ENCODE data around the gene C16orf87. TPM values are rescaled to one million over a fixed set of nuclear protein-coding genes. Genes with fewer than 3 reads are reported as not detected.

The C16orf87 gene
- total and polyA plus RNA-seq, 9 of the 15 experiments (the other 6 are each of a cell fraction or from before 2014, with no cell fraction given) = 7.8 to 16.7 (median 10.5) TPM

DNA sequence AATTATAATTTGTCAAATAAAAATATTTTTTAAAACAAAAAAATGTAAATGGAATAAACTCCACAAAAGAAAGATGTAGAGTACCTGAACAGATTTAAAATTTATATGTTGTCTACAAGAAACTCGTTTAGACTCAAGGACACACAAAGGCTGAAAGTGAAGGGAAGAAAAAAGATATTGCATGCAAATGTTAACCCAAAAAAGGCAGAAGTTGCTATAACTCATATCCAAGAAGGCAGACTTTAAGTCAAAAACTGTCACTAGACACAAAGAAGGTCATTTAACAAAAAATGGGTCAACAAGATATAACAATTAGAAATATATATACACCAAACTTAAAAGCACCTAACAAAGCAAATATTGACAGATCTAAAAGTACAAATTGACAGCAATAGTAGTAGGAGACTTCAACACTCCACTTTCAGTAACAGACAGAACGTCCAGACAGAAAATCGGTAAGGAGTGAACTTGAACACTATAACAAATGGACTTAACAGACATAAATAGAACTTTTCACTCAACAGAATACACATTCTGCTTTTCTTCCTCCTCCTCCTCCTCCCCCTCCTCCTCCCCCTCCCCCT is 42.0 kb downstream of the C16orf87 start:
- intact Hi-C loops (cut with micrococcal nuclease) (no loop called here), in situ Hi-C loops (cut with MboI) (no loop called here)
- no peaks in the 10 kb centered on the region for H3K9me1 ChIP-seq (ENCODE audit: control insufficient read depth, insufficient read depth, low read length)
- H3K9ac ChIP-seq (ENCODE audit: insufficient read depth in 1 of 2, low read depth in 2 of 2, low read length in 2 of 2) = peak overlapping the region in 1 of 2 experiments; percentile 45; a peak in 1 of 4 replicates
- peak overlapping the region; percentile 78 for H3K4me2 ChIP-seq (ENCODE audit: insufficient read depth, low read length)
- peak overlapping the region; percentile 72 for H2AFZ ChIP-seq (ENCODE audit: low read depth, low read length)
- H3K4me1 ChIP-seq (replicated peaks in 1 of 2; ENCODE audit: control insufficient read depth in 2 of 2, insufficient read depth in 2 of 2, low read length in 2 of 2) = peaks cover 5 to 8% of the 10 kb centered on the region in 2 experiments; a peak in 4 of 5 replicates
- no peaks in the 10 kb centered on the region for H3K9me3 ChIP-seq (replicated peaks; ENCODE audit: control insufficient read depth, insufficient read depth, low read depth, low read length)
- no peaks in the 10 kb centered on the region for H3K79me2 ChIP-seq (ENCODE audit: control insufficient read depth, insufficient read depth, low read length)
- POLR2A ChIA-PET = no interaction called here
- peak overlapping the region; percentile 69; the same call in 1 of the 2 replicates for H3K4me3 ChIP-seq
- H4K20me1 ChIP-seq (replicated peaks; ENCODE audit: control insufficient read depth, insufficient read depth, low read length) = no peaks in the 10 kb centered on the region
- FAIRE-seq = no peak
- no peaks in the 10 kb centered on the region for H3K36me3 ChIP-seq (ENCODE audit: control insufficient read depth, insufficient read depth, low read length)
- TF ChIP-seq MEIS2 (IDR thresholded peaks at IDR 0.05; ENCODE audit: partially characterized antibody) = peak; percentile 23
- no peak for TF ChIP-seq MITF (IDR thresholded peaks at IDR 0.05)
- TF ChIP-seq, protein P1, sequence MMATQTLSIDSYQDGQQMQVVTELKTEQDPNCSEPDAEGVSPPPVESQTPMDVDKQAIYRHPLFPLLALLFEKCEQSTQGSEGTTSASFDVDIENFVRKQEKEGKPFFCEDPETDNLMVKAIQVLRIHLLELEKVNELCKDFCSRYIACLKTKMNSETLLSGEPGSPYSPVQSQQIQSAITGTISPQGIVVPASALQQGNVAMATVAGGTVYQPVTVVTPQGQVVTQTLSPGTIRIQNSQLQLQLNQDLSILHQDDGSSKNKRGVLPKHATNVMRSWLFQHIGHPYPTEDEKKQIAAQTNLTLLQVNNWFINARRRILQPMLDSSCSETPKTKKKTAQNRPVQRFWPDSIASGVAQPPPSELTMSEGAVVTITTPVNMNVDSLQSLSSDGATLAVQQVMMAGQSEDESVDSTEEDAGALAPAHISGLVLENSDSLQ (IDR thresholded peaks at IDR 0.05) = 0 out of 2 replicates have a peak, but pooled peaks have one; percentile 23
- 12% methylated on average over 3 of the region's 3 CpGs for WGBS (ENCODE audit: insufficient coverage, low coverage, missing lambda C conversion rate)
- ATAC-seq = no peak
- CTCF ChIA-PET (ENCODE audit: low intra/inter-chr PET ratio) = no interaction called here
- H3K27ac ChIP-seq (ENCODE audit: extremely low read depth, low read depth, low read length) = peak overlapping the region; percentile 80; the same call in 2 of the 3 replicates
- no peak for DNase-seq (ENCODE audit: extremely low read depth in 1 of 4, low spot score in 3 of 4)
- H3K27me3 ChIP-seq (ENCODE audit: control insufficient read depth in 2 of 2, insufficient read depth in 2 of 2, low read length in 2 of 2) = no peaks in the 10 kb centered on the region
- TSS peak; percentile 71 for BruUV-seq (replicated peaks)
